ENCODE data around the gene PRTG. TPM values are rescaled to one million over a fixed set of nuclear protein-coding genes. Genes with fewer than 3 reads are reported as not detected.

Gene PRTG
- total RNA-seq, 4 donors from 2014 or later = 0.66 to 2.7 (median 1.4) TPM

DNA sequence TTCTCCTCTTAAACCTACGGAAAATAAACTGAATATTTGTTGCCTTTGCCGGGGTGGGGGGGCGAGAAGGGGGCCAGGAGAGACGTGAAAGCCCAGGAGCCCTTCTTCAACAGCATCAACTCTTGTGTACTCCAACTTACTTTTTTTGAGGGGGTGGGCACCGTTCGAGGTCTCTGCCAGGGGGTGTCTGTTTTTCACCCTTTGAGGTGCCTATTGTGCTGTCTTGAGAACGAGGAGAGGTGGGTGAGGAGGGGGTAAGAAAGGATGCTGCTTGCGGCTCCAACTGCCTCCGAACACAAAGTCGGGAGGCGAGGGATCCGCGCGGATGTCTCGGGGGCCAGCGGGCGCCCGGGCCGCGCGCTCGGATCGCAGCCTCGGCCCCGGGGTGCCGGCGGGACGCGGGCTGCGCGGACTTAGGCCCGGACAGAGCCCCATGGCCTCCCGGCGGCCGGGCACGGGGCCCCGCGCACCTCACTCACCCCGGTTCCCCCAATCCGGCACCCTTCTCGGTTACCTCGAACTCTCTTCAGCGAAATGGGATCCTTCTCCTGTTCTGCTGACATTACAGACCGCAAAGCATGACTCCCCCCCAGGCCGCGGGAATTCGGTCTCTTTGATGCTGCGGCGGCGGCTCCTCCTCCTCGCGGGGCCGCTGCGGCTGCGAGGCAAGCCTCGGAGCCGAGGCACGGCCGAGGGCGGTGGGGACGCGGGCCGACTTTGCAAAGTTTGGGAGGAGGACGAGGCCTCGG is 155.5 kb downstream of the PRTG start:
- TF ChIP-seq, protein P1, sequence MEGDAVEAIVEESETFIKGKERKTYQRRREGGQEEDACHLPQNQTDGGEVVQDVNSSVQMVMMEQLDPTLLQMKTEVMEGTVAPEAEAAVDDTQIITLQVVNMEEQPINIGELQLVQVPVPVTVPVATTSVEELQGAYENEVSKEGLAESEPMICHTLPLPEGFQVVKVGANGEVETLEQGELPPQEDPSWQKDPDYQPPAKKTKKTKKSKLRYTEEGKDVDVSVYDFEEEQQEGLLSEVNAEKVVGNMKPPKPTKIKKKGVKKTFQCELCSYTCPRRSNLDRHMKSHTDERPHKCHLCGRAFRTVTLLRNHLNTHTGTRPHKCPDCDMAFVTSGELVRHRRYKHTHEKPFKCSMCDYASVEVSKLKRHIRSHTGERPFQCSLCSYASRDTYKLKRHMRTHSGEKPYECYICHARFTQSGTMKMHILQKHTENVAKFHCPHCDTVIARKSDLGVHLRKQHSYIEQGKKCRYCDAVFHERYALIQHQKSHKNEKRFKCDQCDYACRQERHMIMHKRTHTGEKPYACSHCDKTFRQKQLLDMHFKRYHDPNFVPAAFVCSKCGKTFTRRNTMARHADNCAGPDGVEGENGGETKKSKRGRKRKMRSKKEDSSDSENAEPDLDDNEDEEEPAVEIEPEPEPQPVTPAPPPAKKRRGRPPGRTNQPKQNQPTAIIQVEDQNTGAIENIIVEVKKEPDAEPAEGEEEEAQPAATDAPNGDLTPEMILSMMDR (IDR thresholded peaks at IDR 0.05; ENCODE audit: low read depth) = no peak

DNA sequence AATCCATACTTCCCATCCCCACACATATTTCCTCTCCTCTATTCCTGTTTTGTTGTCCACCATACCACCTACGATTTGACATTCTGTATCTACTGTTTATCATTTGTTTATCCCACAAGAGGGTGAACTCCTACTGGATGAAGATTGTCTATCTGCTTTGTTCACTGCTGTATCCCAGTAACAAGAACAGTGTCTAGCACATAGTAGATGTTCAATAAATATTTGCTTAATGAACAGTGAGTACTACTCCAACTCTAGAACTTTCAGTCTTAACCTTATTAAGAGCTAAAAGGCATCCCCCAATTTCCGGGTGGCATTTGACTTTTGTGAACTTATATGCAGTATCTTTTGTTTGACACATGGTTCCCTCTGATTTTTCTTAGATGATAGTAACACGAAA is 156.1 kb downstream of the PRTG start:
- TF ChIP-seq, protein P1 (IDR thresholded peaks at IDR 0.05; ENCODE audit: low read depth) = no peak

DNA sequence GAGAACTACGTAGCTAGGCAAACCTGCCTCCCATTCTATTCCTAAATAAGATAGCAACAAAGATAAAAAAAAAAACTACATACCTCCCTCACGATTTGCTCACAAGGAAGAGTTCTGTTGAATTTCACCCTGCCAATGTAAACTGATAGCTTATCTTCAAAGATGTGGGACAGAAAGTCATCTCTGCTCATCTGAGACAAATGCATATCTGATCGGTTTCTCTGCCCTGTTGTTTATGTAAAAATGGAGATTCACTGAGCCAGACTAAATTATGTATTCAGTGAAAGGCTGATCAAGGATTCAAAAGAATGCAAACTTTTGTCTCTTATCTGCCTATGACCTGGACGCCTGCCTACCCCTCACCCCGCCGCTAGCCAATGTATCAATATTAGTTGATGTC is 166.0 kb downstream of the PRTG start:
- TF ChIP-seq, protein P1 (IDR thresholded peaks at IDR 0.05; ENCODE audit: low read depth) = no peak

DNA sequence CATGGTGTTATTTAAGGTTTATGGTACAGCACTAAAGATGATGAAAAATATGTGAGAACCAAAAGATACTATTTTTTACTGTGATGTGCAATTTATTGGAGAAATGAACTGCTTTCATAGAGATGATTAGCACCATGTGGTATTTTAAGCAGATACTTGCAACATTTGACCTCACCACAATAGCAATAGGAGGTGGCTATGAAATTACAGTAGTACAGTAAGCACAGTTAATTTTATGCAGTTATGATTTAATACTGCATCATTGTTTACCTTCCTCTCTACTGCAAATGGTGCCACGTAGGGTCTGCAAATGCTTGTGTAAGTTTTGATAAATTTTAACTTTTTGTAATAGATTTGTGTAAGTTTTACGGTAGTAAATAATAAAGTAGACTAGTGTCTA is 168.9 kb downstream of the PRTG start:
- TF ChIP-seq, protein P1 (IDR thresholded peaks at IDR 0.05; ENCODE audit: low read depth) = no peak

DNA sequence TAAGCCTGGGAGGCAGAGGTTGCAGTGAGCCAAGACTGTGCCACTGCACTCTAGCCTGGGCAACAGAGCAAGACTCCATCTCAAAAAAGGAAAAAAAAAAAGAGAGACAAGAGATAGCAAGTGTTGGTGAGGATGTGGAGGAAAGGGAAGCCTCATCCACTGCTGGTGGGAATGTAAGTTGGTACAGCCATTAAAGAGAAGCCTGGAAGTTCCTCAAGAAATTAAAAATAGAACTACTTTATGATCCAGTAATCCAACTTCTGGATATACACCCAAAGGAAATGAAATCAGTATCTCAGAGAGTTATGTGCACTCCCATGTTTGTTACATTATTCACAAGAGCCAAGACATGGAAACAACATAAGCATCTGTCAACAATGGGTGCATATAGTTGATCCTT is 169.7 kb downstream of the PRTG start:
- TF ChIP-seq, protein P1 (IDR thresholded peaks at IDR 0.05; ENCODE audit: low read depth) = no peak

DNA sequence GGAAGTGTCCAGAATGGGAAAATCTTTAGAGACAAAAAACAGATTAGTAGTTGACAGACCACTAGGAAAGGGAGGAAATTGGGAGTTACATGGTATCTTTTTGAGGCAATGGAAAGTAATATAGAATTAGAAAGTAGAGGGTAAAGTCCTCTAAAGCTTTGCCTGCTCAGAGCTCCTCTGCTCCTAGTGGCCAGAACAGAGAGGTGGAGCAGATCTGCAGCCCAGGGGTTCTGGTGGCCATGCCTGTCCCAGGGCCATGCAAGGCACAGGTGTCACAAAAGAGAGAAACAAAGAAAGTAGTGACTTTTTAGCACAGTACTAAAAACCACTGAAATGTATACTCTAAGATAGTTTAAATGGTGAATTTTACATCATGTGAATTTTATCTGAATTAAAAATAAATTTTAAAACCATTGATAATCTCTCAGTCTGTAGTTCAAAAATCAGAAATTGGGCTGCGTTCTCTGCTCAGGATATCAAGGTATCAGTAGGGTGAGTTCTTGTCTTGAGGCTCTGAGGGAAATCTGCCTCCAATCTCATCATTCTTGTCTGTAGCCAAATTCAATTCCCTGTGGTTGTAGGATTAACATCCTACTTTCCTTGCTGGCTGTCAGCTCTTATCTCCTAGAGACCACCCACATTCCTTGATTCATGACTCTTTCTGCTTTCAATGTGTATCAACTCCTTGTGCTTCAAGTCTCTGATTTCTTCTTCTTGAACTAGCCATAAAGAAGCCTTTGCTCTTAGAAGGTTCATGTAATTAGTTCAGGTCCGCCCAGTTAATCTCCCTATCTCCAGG is 178.4 kb downstream of the PRTG start:
- TF ChIP-seq, protein P1 (IDR thresholded peaks at IDR 0.05; ENCODE audit: low read depth) = no peak

DNA sequence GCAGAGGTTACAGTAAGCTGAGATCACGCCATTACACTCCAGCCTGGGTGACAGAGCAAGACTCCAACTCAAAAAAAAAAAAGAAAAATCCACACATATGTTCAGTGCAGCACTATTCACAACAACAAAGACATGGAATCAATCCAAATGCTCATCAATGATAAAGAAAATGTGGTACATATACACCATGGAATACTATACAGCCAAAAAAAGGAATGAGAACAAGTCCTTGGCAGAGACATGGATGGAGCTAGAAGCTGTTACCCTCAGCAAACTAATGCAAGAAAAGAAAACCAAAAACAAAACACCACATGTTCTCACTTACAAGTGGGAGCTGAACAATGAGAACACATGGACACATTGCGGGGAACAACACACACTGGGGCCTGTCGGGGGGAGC is 180.4 kb downstream of the PRTG start:
- TF ChIP-seq, protein P1 (IDR thresholded peaks at IDR 0.05; ENCODE audit: low read depth) = no peak
